Ovary (tissue), 3 donors: ENCODE results near the gene DRC7.

Experiments used
- CTCF ChIP-seq, 3 donors: fragments of 450-650 bp in 2 of 3; fragments of 200-600 bp in 1 of 3; IDR thresholded peaks; one replicate each; pipeline versions ENCODE4 v1.5.1 to v1.8.0; 2016 to 2022; ENCODE audit warnings: antibody characterized with exemption in 3 of 3, mild to moderate bottlenecking in 1 of 3
- EP300 ChIP-seq: sonication (generic); formaldehyde crosslinking; IDR thresholded peaks from one replicate; pipeline ENCODE4 v1.6.1; 2017; ENCODE audit warnings: antibody characterized with exemption
- POLR2A ChIP-seq: fragments of 450-650 bp; IDR thresholded peaks from one replicate; pipeline ENCODE4 v1.6.1; 2017; ENCODE audit warnings: antibody characterized with exemption, mild to moderate bottlenecking, moderate library complexity
- donor health status: DM: no; HTN: no; CAD: no.

- TF ChIP-seq CTCF (IDR thresholded peaks at IDR 0.05) (no peak), POLR2A (no peak), EP300 (no peak)
Observed at GRCh38 chr16:57677622-57678369, 16.8 kb upstream of the DRC7 start.
